A549 (cell line): ENCODE results near the gene DENND6B. TPM values are rescaled to one million over a fixed set of nuclear protein-coding genes. Genes with fewer than 3 reads are reported as not detected.

Experiments used
- ATAC-seq, 2 experiments: fragments of 200-7000 bp in 1 of 2; fragments of >200 bp in 1 of 2; cut with Nextera tagmentation in 1 of 2; cut with Tn5 transposase in 1 of 2; 3 replicates each; pipeline versions ENCODE4 v1.8.0 to v1.9.1; 2018 to 2020; ENCODE audit warnings: mild to moderate bottlenecking in 1 of 2, moderate library complexity in 1 of 2
- CTCF ChIA-PET: fragments of 300-600 bp; sonication (Branson Sonifier 250); formaldehyde crosslinking; extraction: SDS; loops from one replicate; lab custom pipeline; 2021; ENCODE audit warnings: antibody characterized with exemption, inconsistent platforms; lab: Yijun Ruan, JAX
- POLR2A ChIA-PET: fragments of 350-600 bp; formaldehyde crosslinking; extraction: SDS; loops from one replicate; lab custom pipeline; 2021; ENCODE audit warnings: antibody characterized with exemption, inconsistent platforms; lab: Yijun Ruan, JAX
- DNase-seq, 2 experiments: peaks; one replicate each; pipeline versions ENCODE4 v3.0.0 to v3.0.0-alpha.2; 2011 to 2016; ENCODE audit warnings: low read depth in 1 of 2, low spot score in 1 of 2
- FAIRE-seq: peaks from 2 replicates; lab custom pipeline; 2011; peaks lifted over from hg19 to GRCh38; lab: Jason Lieb, UNC
- H3K27ac ChIP-seq, 2 experiments: fragments of >200 bp; sonication (Bioruptor Twin); formaldehyde crosslinking; 3 replicates each; pipeline ENCODE4 v1.5.1; 2016 to 2017
- H3K4me1 ChIP-seq: fragments of >200 bp; sonication (Bioruptor Twin); formaldehyde crosslinking; 3 replicates; pipeline ENCODE4 v1.6.1; 2016
- H3K4me2 ChIP-seq: fragments of >200 bp; sonication (Bioruptor Twin); formaldehyde crosslinking; 3 replicates; pipeline ENCODE4 v1.6.1; 2016
- H3K4me3 ChIP-seq: fragments of >200 bp; sonication (Bioruptor Twin); formaldehyde crosslinking; 3 replicates; pipeline ENCODE4 v1.5.1; 2016
- H3K9me3 ChIP-seq: fragments of >200 bp; sonication (Bioruptor Twin); formaldehyde crosslinking; 3 replicates; pipeline ENCODE4 v1.6.1; 2016
- CBX8 ChIP-seq: fragments of 200-600 bp; sonication (generic); IDR thresholded peaks from 2 replicates; pipeline ENCODE4 v1.6.1; 2016
- CEBPB ChIP-seq, 2 experiments: fragments of >200 bp in 1 of 2; sonication (Bioruptor Twin) in 1 of 2; formaldehyde crosslinking in 1 of 2; IDR thresholded peaks; 2 replicates each; pipeline ENCODE4 v1.6.1; 2012 to 2016
- CHD4 ChIP-seq: fragments of 200-600 bp; sonication (generic); IDR thresholded peaks from 2 replicates; pipeline ENCODE4 v1.6.1; 2016; ENCODE audit warnings: antibody characterized with exemption, mild to moderate bottlenecking, borderline replicate concordance
- CTCF ChIP-seq: fragments of >200 bp; sonication (Bioruptor Twin); formaldehyde crosslinking; IDR thresholded peaks from 3 replicates; pipeline ENCODE4 v1.5.1; 2016
- EHF ChIP-seq: fragments of 250-450 bp; sonication (Bioruptor Pico); IDR thresholded peaks from 2 replicates; pipeline ENCODE4 v1.5.0; 2020; ENCODE audit warnings: mild to moderate bottlenecking
- EHMT2 ChIP-seq: fragments of 200-600 bp; sonication (generic); IDR thresholded peaks from 2 replicates; pipeline ENCODE4 v1.6.1; 2016; ENCODE audit warnings: antibody characterized with exemption, low read depth, mild to moderate bottlenecking, moderate library complexity
- FOSL2 ChIP-seq, 2 experiments: fragments of 450-650 bp in 1 of 2; fragments of >200 bp in 1 of 2; sonication (Bioruptor Twin) in 1 of 2; formaldehyde crosslinking; IDR thresholded peaks; 2 replicates each; pipeline versions ENCODE4 v1.5.0 to v1.6.1; 2016 to 2020; ENCODE audit warnings: mild to moderate bottlenecking in 1 of 2, moderate library complexity in 1 of 2
- FOXS1 ChIP-seq: fragments of 250-450 bp; sonication (Bioruptor Pico); IDR thresholded peaks from 2 replicates; pipeline ENCODE4 v1.5.0; 2020; ENCODE audit warnings: mild to moderate bottlenecking, moderate library complexity
- GATA3 ChIP-seq: IDR thresholded peaks from 2 replicates; pipeline ENCODE4 v1.6.1; 2012; ENCODE audit warnings: borderline replicate concordance
- JUN ChIP-seq, 2 experiments: fragments of >200 bp; sonication (Bioruptor Twin); formaldehyde crosslinking; IDR thresholded peaks; 2 replicates in 1 of 2; 3 replicates in 1 of 2; pipeline ENCODE4 v1.6.1; 2016 to 2017
- JUNB ChIP-seq: fragments of >200 bp; sonication (Bioruptor Twin); formaldehyde crosslinking; IDR thresholded peaks from 2 replicates; pipeline ENCODE4 v1.6.1; 2016
- MAX ChIP-seq: IDR thresholded peaks from 2 replicates; pipeline ENCODE4 v1.6.1; 2012
- MYC ChIP-seq: IDR thresholded peaks from 2 replicates; pipeline ENCODE4 v1.6.1; 2012; ENCODE audit warnings: mild to moderate bottlenecking, inconsistent platforms, low read length, improper control_type of control experiment, borderline replicate concordance
- NR3C1 ChIP-seq: fragments of >200 bp; sonication (Bioruptor Twin); formaldehyde crosslinking; IDR thresholded peaks from 3 replicates; pipeline ENCODE4 v1.6.1; 2017
- PHF8 ChIP-seq: fragments of 200-600 bp; sonication (generic); IDR thresholded peaks from 2 replicates; pipeline ENCODE4 v1.6.1; 2016; ENCODE audit warnings: low read depth, mild to moderate bottlenecking, antibody characterized with exemption, moderate library complexity, borderline replicate concordance
- SMC3 ChIP-seq: fragments of >200 bp; sonication (Bioruptor Twin); formaldehyde crosslinking; IDR thresholded peaks from 3 replicates; pipeline ENCODE4 v1.6.1; 2018; ENCODE audit warnings: inconsistent platforms
- USF2 ChIP-seq: fragments of 450-650 bp; IDR thresholded peaks from 2 replicates; pipeline ENCODE4 v1.6.1; 2014; ENCODE audit warnings: antibody characterized with exemption
- ZC3H11A ChIP-seq: fragments of 450-650 bp; IDR thresholded peaks from 2 replicates; pipeline ENCODE4 v1.6.1; 2014; ENCODE audit warnings: antibody characterized with exemption, mild to moderate bottlenecking
- WGBS: methylation state at CpG from one replicate; pipeline ENCODE4 v1.1.6; 2017; ENCODE audit errors: missing lambda C conversion rate; 5-methylcytosine and 5-hydroxymethylcytosine counted together
- polyA plus RNA-seq, 4 experiments: library from polyadenylated mRNA; depleted of rRNA in 3 of 4; stranded (reverse); fragments of >200 nt; fragmentation: RNase III in 1 of 4; extraction: RNeasy Plus Mini Kit Qiagen cat#74134 plus additional on column Dnase treatment in 1 of 4; gene quantifications; 2 replicates in 3 of 4; 3 replicates in 1 of 4; pipeline ENCODE4 v1.2.3, GENCODE V29; 2011 to 2017

The DENND6B gene
- polyA plus RNA-seq, 2 of the 4 experiments (the other 2 are of a cell fraction) = 1.6 to 1.9 TPM

GRCh38 chr22:50284479-50284878 is 42.3 kb downstream of the DENND6B start:
- TF ChIP-seq CBX8 (no peak), CHD4 (no peak), SMC3 (no peak), USF2 (no peak), EHMT2 (no peak), MYC (no peak), PHF8 (no peak), CEBPB (IDR thresholded peaks at IDR 0.05) (no peak), CTCF (no peak)
- TF ChIP-seq, all 56 proteins: peak for 0
- DNase-seq (no peak), ATAC-seq (no peak), FAIRE-seq (no peak)
- ChIA-PET POLR2A (no interaction called here), CTCF (no interaction called here)
- H3K9me3 ChIP-seq = no peaks in the 10 kb centered on the region
- H3K4me3 ChIP-seq = no peak overlapping the region
- H3K4me1 ChIP-seq = peaks cover 17% of the 10 kb centered on the region
- H3K27ac ChIP-seq = no peak overlapping the region
- WGBS = 100% methylated on average over 3 of the region's 13 CpGs
- H3K4me2 ChIP-seq = no peak overlapping the region

GRCh38 chr22:50283821-50284220 is 43.0 kb downstream of the DENND6B start:
- ATAC-seq = no peak
- no peak overlapping the region for H3K4me3 ChIP-seq
- FAIRE-seq = no peak
- POLR2A ChIA-PET = no interaction called here
- H3K9me3 ChIP-seq = no peaks in the 10 kb centered on the region
- H3K4me2 ChIP-seq = no peak overlapping the region
- TF ChIP-seq EHF (CRISPR knock-in tag) (no peak), PHF8 (no peak), ZC3H11A (no peak), JUNB (no peak), NR3C1 (no peak), FOXS1 (CRISPR knock-in tag) (no peak)
- CTCF ChIA-PET = interaction anchor here (1.1 kb wide), 1 partner anchor 18 kb away, joined by 3 read pairs; no protein-coding TSS in a partner anchor
- H3K4me1 ChIP-seq = peaks cover 17% of the 10 kb centered on the region
- H3K27ac ChIP-seq = peak overlapping the region in 1 of 2 experiments; percentile 92; a peak in 2 of 6 replicates
- no peak for DNase-seq
- WGBS = 97% methylated on average over 15 of the region's 30 CpGs

GRCh38 chr22:50282361-50283155 is 44.3 kb downstream of the DENND6B start:
- FAIRE-seq (no peak), ATAC-seq (peak; percentile 53 to 82; a peak in 4 of 6 replicates), DNase-seq (peak; percentile 69 to 73)
- 80% methylated on average over 3 of the region's 45 CpGs for WGBS
- ChIA-PET CTCF (interaction anchor here (1.0 to 1.3 kb wide), 4 partner anchors 10 to 44 kb away, joined by 3 to 5 read pairs (median 3); partner anchors contain the start of gene PLXNB2), POLR2A (interaction anchor here (0.9 to 1.3 kb wide), 2 partner anchors 11 to 23 kb away, joined by 3 to 7 read pairs; no protein-coding TSS in a partner anchor)
- Histone ChIP-seq H3K27ac (peak overlapping the region; percentile 73 to 92), H3K4me3 (no peak overlapping the region), H3K4me1 (peaks cover 17% of the 10 kb centered on the region), H3K9me3 (no peaks in the 10 kb centered on the region), H3K4me2 (peak overlapping the region; percentile 65)
- no peak for TF ChIP-seq FOSL2 (IDR thresholded peaks at IDR 0.05)
- TF ChIP-seq FOSL2 (CRISPR knock-in tag; IDR thresholded peaks at IDR 0.05) = peak; percentile 63
- no peak for TF ChIP-seq GATA3
- TF ChIP-seq MAX = 0 out of 2 replicates have a peak, but pooled peaks have one; percentile 16
- no peak for TF ChIP-seq CBX8
- peak in 1 of 2 experiments; percentile 25; a peak in 1 of 5 replicates for TF ChIP-seq JUN (IDR thresholded peaks at IDR 0.05)
